A549 (cell line): ENCODE data around the gene GAREM1. TPM values are rescaled to one million over a fixed set of nuclear protein-coding genes. Genes with fewer than 3 reads are reported as not detected.

ENCODE experiments used
- ATAC-seq, 2 experiments: fragments of 200-7000 bp in 1 of 2; fragments of >200 bp in 1 of 2; cut with Nextera tagmentation in 1 of 2; cut with Tn5 transposase in 1 of 2; 3 replicates each; pipeline versions ENCODE4 v1.8.0 to v1.9.1; 2018 to 2020; ENCODE audit warnings: mild to moderate bottlenecking in 1 of 2, moderate library complexity in 1 of 2
- CTCF ChIA-PET: fragments of 300-600 bp; sonication (Branson Sonifier 250); formaldehyde crosslinking; extraction: SDS; loops from one replicate; lab custom pipeline; 2021; ENCODE audit warnings: antibody characterized with exemption, inconsistent platforms; lab: Yijun Ruan, JAX
- POLR2A ChIA-PET: fragments of 350-600 bp; formaldehyde crosslinking; extraction: SDS; loops from one replicate; lab custom pipeline; 2021; ENCODE audit warnings: antibody characterized with exemption, inconsistent platforms; lab: Yijun Ruan, JAX
- DNase-seq, 2 experiments: peaks; one replicate each; pipeline versions ENCODE4 v3.0.0 to v3.0.0-alpha.2; 2011 to 2016; ENCODE audit warnings: low read depth in 1 of 2, low spot score in 1 of 2
- FAIRE-seq: peaks from 2 replicates; lab custom pipeline; 2011; peaks lifted over from hg19 to GRCh38; lab: Jason Lieb, UNC
- H3K27ac ChIP-seq, 2 experiments: fragments of >200 bp; sonication (Bioruptor Twin); formaldehyde crosslinking; 3 replicates each; pipeline ENCODE4 v1.5.1; 2016 to 2017
- H3K4me1 ChIP-seq: fragments of >200 bp; sonication (Bioruptor Twin); formaldehyde crosslinking; 3 replicates; pipeline ENCODE4 v1.6.1; 2016
- H3K4me2 ChIP-seq: fragments of >200 bp; sonication (Bioruptor Twin); formaldehyde crosslinking; 3 replicates; pipeline ENCODE4 v1.6.1; 2016
- H3K4me3 ChIP-seq: fragments of >200 bp; sonication (Bioruptor Twin); formaldehyde crosslinking; 3 replicates; pipeline ENCODE4 v1.5.1; 2016
- H3K9me3 ChIP-seq: fragments of >200 bp; sonication (Bioruptor Twin); formaldehyde crosslinking; 3 replicates; pipeline ENCODE4 v1.6.1; 2016
- CBX8 ChIP-seq: fragments of 200-600 bp; sonication (generic); IDR thresholded peaks from 2 replicates; pipeline ENCODE4 v1.6.1; 2016
- CEBPB ChIP-seq, 2 experiments: fragments of >200 bp in 1 of 2; sonication (Bioruptor Twin) in 1 of 2; formaldehyde crosslinking in 1 of 2; IDR thresholded peaks; 2 replicates each; pipeline ENCODE4 v1.6.1; 2012 to 2016
- CHD2 ChIP-seq: fragments of 150-350 bp; IDR thresholded peaks from 2 replicates; pipeline ENCODE4 v1.6.1; 2014; ENCODE audit warnings: low read length; ENCODE audit not compliant: partially characterized antibody
- CHD4 ChIP-seq: fragments of 200-600 bp; sonication (generic); IDR thresholded peaks from 2 replicates; pipeline ENCODE4 v1.6.1; 2016; ENCODE audit warnings: antibody characterized with exemption, mild to moderate bottlenecking, borderline replicate concordance
- EP300 ChIP-seq, 2 experiments: fragments of >200 bp; sonication (Bioruptor Twin); formaldehyde crosslinking; IDR thresholded peaks; 2 replicates in 1 of 2; 3 replicates in 1 of 2; pipeline ENCODE4 v1.6.1; 2016 to 2017
- ESRRA ChIP-seq: fragments of 150-350 bp; IDR thresholded peaks from 2 replicates; pipeline ENCODE4 v1.6.1; 2014; ENCODE audit warnings: mild to moderate bottlenecking, low read length, borderline replicate concordance
- FOSB ChIP-seq: fragments of 250-450 bp; sonication (Bioruptor Pico); IDR thresholded peaks from 2 replicates; pipeline ENCODE4 v1.5.0; 2020; ENCODE audit warnings: mild to moderate bottlenecking, moderate library complexity
- FOXS1 ChIP-seq: fragments of 250-450 bp; sonication (Bioruptor Pico); IDR thresholded peaks from 2 replicates; pipeline ENCODE4 v1.5.0; 2020; ENCODE audit warnings: mild to moderate bottlenecking, moderate library complexity
- HEYL ChIP-seq: fragments of 250-450 bp; sonication (Bioruptor Pico); IDR thresholded peaks from 2 replicates; pipeline ENCODE4 v1.8.0; 2021; ENCODE audit warnings: mild to moderate bottlenecking, moderate library complexity
- JUN ChIP-seq, 2 experiments: fragments of >200 bp; sonication (Bioruptor Twin); formaldehyde crosslinking; IDR thresholded peaks; 2 replicates in 1 of 2; 3 replicates in 1 of 2; pipeline ENCODE4 v1.6.1; 2016 to 2017
- KDM5A ChIP-seq: fragments of 200-600 bp; sonication (generic); IDR thresholded peaks from 2 replicates; pipeline ENCODE4 v1.6.1; 2016; ENCODE audit warnings: antibody characterized with exemption, mild to moderate bottlenecking
- MYC ChIP-seq: IDR thresholded peaks from 2 replicates; pipeline ENCODE4 v1.6.1; 2012; ENCODE audit warnings: mild to moderate bottlenecking, inconsistent platforms, low read length, improper control_type of control experiment, borderline replicate concordance
- NPAS2 ChIP-seq: fragments of 250-450 bp; sonication (Bioruptor Pico); IDR thresholded peaks from 2 replicates; pipeline ENCODE4 v1.8.0; 2022; ENCODE audit warnings: mild to moderate bottlenecking, moderate library complexity, borderline replicate concordance
- PHF8 ChIP-seq: fragments of 200-600 bp; sonication (generic); IDR thresholded peaks from 2 replicates; pipeline ENCODE4 v1.6.1; 2016; ENCODE audit warnings: low read depth, mild to moderate bottlenecking, antibody characterized with exemption, moderate library complexity, borderline replicate concordance
- RAD21 ChIP-seq, 2 experiments: fragments of >200 bp in 1 of 2; sonication (Bioruptor Twin) in 1 of 2; formaldehyde crosslinking in 1 of 2; IDR thresholded peaks in 1 of 2; conservative IDR thresholded peaks in 1 of 2; 2 replicates in 1 of 2; 3 replicates in 1 of 2; pipeline ENCODE4 v1.6.1; 2012 to 2018; ENCODE audit warnings: inconsistent platforms in 1 of 2
- RARB ChIP-seq: fragments of 250-450 bp; sonication (Bioruptor Pico); IDR thresholded peaks from 2 replicates; pipeline ENCODE4 v1.8.0; 2021; ENCODE audit warnings: mild to moderate bottlenecking, moderate library complexity
- RCOR1 ChIP-seq: fragments of 150-350 bp; IDR thresholded peaks from 2 replicates; pipeline ENCODE4 v1.6.1; 2014; ENCODE audit warnings: antibody characterized with exemption, low read length, low read depth
- SREBF2 ChIP-seq: fragments of 450-650 bp; IDR thresholded peaks from 2 replicates; pipeline ENCODE4 v1.6.1; 2014; ENCODE audit warnings: mild to moderate bottlenecking, moderate library complexity
- TP53 ChIP-seq: fragments of 250-450 bp; sonication (Bioruptor Pico); IDR thresholded peaks from 2 replicates; pipeline ENCODE4 v1.5.0; 2021; ENCODE audit warnings: mild to moderate bottlenecking, moderate library complexity
- ZC3H11A ChIP-seq: fragments of 450-650 bp; IDR thresholded peaks from 2 replicates; pipeline ENCODE4 v1.6.1; 2014; ENCODE audit warnings: antibody characterized with exemption, mild to moderate bottlenecking
- ZFP36 ChIP-seq: fragments of 450-650 bp; IDR thresholded peaks from 2 replicates; pipeline ENCODE4 v1.6.1; 2014; ENCODE audit warnings: borderline replicate concordance; ENCODE audit not compliant: partially characterized antibody
- WGBS: methylation state at CpG from one replicate; pipeline ENCODE4 v1.1.6; 2017; ENCODE audit errors: missing lambda C conversion rate; 5-methylcytosine and 5-hydroxymethylcytosine counted together
- polyA plus RNA-seq, 4 experiments: library from polyadenylated mRNA; depleted of rRNA in 3 of 4; stranded (reverse); fragments of >200 nt; fragmentation: RNase III in 1 of 4; extraction: RNeasy Plus Mini Kit Qiagen cat#74134 plus additional on column Dnase treatment in 1 of 4; gene quantifications; 2 replicates in 3 of 4; 3 replicates in 1 of 4; pipeline ENCODE4 v1.2.3, GENCODE V29; 2011 to 2017
- TF ChIP-seq, protein P1 (sequence below): fragments of >200 bp; sonication (Bioruptor Twin); formaldehyde crosslinking; IDR thresholded peaks from 2 replicates; pipeline ENCODE4 v1.6.1; 2016
- TF ChIP-seq, protein P2 (sequence below): fragments of 250-450 bp; sonication (Bioruptor Pico); IDR thresholded peaks from 2 replicates; pipeline ENCODE4 v1.5.0; 2020; ENCODE audit warnings: low read depth, mild to moderate bottlenecking, moderate library complexity
- TF ChIP-seq, protein P3 (sequence below): fragments of 450-650 bp; IDR thresholded peaks from 2 replicates; pipeline ENCODE4 v1.6.1; 2014; ENCODE audit warnings: antibody characterized with exemption
- TF ChIP-seq, protein P4 (sequence below): fragments of >200 bp; sonication (Bioruptor Twin); formaldehyde crosslinking; IDR thresholded peaks from 3 replicates; pipeline ENCODE4 v1.5.1; 2016
- TF ChIP-seq, protein P5 (sequence below): fragments of 150-350 bp; IDR thresholded peaks from 2 replicates; pipeline ENCODE4 v1.6.1; 2014; ENCODE audit warnings: low read depth, mild to moderate bottlenecking, low read length

The GAREM1 gene
- polyA plus RNA-seq, 2 of the 4 experiments (the other 2 are of a cell fraction), result 1.3 to 5.0 TPM

DNA sequence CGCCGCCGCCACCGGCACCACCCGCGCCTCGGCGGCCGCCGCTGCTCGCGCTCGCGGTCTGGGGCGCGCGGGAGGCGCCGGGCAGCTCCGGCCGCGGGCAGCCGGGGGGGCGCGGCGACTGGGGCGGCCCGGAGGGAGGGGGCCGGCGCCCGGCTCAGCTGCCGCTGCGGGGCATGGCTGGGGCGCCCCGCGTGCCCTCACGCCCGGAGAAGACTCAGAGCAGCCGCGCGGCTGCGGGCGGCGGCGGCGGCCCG lies 295 bp downstream of the GAREM1 start:
- Histone ChIP-seq H3K4me3 (peak overlapping the region; percentile 89), H3K9me3 (no peaks in the 10 kb centered on the region), H3K4me2 (peak overlapping the region; percentile 71; the same call in 2 of the 3 replicates), H3K4me1 (peaks cover 15% of the 10 kb centered on the region; the same call in 1 of the 3 replicates), H3K27ac (peak overlapping the region; percentile 82 to 93)
- TF ChIP-seq TP53 (CRISPR knock-in tag), result no peak
- no peak for TF ChIP-seq RCOR1
- no peak for TF ChIP-seq PHF8
- no peak for TF ChIP-seq CBX8
- TF ChIP-seq RARB (CRISPR knock-in tag), result no peak
- TF ChIP-seq EP300 (IDR thresholded peaks at IDR 0.05), result no peak
- TF ChIP-seq ZC3H11A, result no peak
- no peak for TF ChIP-seq ZFP36
- TF ChIP-seq KDM5A, result no peak
- CTCF ChIA-PET, result interaction anchor here (0.6 to 8.4 kb wide), 38 partner anchors 9 to 404 kb away, joined by 3 to 89 read pairs (median 4); no protein-coding TSS in a partner anchor
- POLR2A ChIA-PET, result interaction anchor here (0.9 to 2.6 kb wide), 9 partner anchors 86 to 199 kb away, joined by 3 to 19 read pairs (median 4); no protein-coding TSS in a partner anchor
- DNase-seq, result no peak
- no CpG with 5 or more reads among the region's 47 CpGs for WGBS
- no peak for FAIRE-seq
- no peak; a peak in 1 of 6 replicates for ATAC-seq

DNA sequence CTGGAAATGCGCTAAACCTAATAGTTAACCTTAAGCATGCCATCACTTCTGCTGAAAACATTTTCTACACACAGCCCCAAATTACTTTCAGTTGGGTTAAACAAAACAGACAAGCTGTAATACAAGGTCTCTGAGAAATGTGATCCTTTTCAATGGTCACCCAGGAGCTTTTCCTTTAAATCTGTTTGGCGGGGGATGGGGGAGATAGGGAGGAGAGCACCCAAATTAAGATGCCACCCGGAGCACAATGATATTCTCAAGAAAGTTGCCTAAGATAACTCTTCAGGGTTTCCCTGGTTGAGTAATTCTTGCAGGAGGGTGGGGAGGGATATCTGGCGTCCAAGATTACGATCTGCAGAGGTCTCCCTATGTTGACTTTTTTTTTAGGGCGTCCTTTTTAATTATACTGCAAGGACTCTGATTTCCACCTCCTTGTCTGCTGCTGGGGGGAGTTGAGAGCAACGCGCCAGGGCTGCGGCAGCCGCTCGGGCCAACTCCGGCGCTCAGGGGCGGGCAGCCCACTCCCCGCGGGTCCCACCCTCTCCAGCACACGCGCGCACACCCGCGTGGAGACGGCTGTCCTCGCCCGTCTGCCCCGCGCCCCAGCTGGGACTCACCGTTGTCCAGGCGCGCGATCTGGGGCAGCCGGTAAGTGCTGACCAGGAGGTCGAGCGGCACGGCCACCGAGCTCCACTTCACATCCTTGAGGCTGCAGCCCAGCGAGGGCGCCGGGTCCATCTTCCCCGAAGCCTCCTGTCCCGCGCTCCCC lies 807 bp downstream of the GAREM1 start:
- 2% methylated on average over 13 of the region's 41 CpGs for WGBS
- peak; percentile 32 to 54 for ATAC-seq
- H3K4me2 ChIP-seq, result peak overlapping the region; percentile 71
- peaks cover 15% of the 10 kb centered on the region; the same call in 1 of the 3 replicates for H3K4me1 ChIP-seq
- CTCF ChIA-PET, result interaction anchor here (0.7 to 8.4 kb wide), 21 partner anchors 8 to 312 kb away, joined by 3 to 89 read pairs (median 4); no protein-coding TSS in a partner anchor
- no peak for FAIRE-seq
- no peaks in the 10 kb centered on the region for H3K9me3 ChIP-seq
- TF ChIP-seq TP53 (CRISPR knock-in tag) (no peak), NPAS2 (no peak), CEBPB (IDR thresholded peaks at IDR 0.05) (no peak), MYC (no peak), RARB (CRISPR knock-in tag) (no peak), PHF8 (no peak), RAD21 (conservative IDR thresholded peaks at IDR 0.05 in 1 of 2, IDR thresholded peaks at IDR 0.05 in 1 of 2) (no peak), SREBF2 (no peak)
- TF ChIP-seq, protein P1, sequence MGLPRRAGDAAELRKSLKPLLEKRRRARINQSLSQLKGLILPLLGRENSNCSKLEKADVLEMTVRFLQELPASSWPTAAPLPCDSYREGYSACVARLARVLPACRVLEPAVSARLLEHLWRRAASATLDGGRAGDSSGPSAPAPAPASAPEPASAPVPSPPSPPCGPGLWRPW, result no peak
- TF ChIP-seq, protein P2, sequence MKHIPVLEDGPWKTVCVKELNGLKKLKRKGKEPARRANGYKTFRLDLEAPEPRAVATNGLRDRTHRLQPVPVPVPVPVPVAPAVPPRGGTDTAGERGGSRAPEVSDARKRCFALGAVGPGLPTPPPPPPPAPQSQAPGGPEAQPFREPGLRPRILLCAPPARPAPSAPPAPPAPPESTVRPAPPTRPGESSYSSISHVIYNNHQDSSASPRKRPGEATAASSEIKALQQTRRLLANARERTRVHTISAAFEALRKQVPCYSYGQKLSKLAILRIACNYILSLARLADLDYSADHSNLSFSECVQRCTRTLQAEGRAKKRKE, result no peak
- TF ChIP-seq, protein P3, sequence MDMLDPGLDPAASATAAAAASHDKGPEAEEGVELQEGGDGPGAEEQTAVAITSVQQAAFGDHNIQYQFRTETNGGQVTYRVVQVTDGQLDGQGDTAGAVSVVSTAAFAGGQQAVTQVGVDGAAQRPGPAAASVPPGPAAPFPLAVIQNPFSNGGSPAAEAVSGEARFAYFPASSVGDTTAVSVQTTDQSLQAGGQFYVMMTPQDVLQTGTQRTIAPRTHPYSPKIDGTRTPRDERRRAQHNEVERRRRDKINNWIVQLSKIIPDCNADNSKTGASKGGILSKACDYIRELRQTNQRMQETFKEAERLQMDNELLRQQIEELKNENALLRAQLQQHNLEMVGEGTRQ, result no peak
- POLR2A ChIA-PET, result interaction anchor here (0.8 to 2.6 kb wide), 7 partner anchors 30 to 198 kb away, joined by 3 to 19 read pairs (median 7); no protein-coding TSS in a partner anchor
- peak overlapping the region; percentile 89 for H3K4me3 ChIP-seq
- DNase-seq, result peak; percentile 12 to 28
- peak overlapping the region; percentile 82 to 93 for H3K27ac ChIP-seq

DNA sequence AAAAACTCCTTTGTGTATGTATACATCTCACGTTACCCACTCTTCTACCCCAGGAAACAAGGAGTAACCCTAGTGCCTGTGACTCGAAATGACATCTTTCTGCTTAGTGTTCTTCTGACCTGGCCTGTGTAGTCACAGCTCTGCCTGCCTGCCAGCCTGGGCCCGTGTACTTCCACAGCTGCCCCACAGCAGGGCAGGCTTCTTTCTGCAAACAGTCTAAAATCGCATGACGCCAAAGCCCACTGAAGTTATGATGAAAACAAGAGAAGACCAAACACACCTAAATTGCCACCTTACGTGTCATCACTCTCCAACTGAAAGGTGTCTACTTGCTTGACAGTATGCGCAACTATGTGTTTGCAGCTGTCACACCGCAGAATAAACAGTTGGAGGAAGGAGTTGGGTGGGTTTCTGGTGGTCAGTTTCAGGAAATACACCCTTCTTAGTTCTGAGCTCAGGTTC lies 1.5 kb downstream of the GAREM1 start:
- WGBS, result 41% methylated on average over 8 of the region's 8 CpGs
- Histone ChIP-seq H3K27ac (peak overlapping the region in 1 of 2 experiments; percentile 93; a peak in 2 of 6 replicates), H3K4me1 (peaks cover 15% of the 10 kb centered on the region; the same call in 1 of the 3 replicates), H3K4me2 (peak overlapping the region; percentile 71), H3K9me3 (no peaks in the 10 kb centered on the region), H3K4me3 (peak overlapping the region; percentile 89; the same call in 2 of the 3 replicates)
- FAIRE-seq (no peak), ATAC-seq (peak; percentile 33 to 58; a peak in 3 of 6 replicates), DNase-seq (peak; percentile 12 to 42)
- POLR2A ChIA-PET, result interaction anchor here (0.8 to 2.6 kb wide), 2 partner anchors 29 to 197 kb away, joined by 3 to 10 read pairs; no protein-coding TSS in a partner anchor
- CTCF ChIA-PET, result interaction anchor here (0.9 to 8.4 kb wide), 4 partner anchors 180 to 311 kb away, joined by 3 to 89 read pairs (median 4); no protein-coding TSS in a partner anchor
- TF ChIP-seq, protein P3, result no peak
- TF ChIP-seq CHD2 (no peak), FOXS1 (CRISPR knock-in tag) (no peak), ESRRA (no peak), HEYL (CRISPR knock-in tag) (no peak), JUN (IDR thresholded peaks at IDR 0.05) (no peak), CHD4 (no peak), SREBF2 (no peak), FOSB (CRISPR knock-in tag) (no peak)
- TF ChIP-seq, protein P4, sequence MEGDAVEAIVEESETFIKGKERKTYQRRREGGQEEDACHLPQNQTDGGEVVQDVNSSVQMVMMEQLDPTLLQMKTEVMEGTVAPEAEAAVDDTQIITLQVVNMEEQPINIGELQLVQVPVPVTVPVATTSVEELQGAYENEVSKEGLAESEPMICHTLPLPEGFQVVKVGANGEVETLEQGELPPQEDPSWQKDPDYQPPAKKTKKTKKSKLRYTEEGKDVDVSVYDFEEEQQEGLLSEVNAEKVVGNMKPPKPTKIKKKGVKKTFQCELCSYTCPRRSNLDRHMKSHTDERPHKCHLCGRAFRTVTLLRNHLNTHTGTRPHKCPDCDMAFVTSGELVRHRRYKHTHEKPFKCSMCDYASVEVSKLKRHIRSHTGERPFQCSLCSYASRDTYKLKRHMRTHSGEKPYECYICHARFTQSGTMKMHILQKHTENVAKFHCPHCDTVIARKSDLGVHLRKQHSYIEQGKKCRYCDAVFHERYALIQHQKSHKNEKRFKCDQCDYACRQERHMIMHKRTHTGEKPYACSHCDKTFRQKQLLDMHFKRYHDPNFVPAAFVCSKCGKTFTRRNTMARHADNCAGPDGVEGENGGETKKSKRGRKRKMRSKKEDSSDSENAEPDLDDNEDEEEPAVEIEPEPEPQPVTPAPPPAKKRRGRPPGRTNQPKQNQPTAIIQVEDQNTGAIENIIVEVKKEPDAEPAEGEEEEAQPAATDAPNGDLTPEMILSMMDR, result no peak
- TF ChIP-seq, protein P5, sequence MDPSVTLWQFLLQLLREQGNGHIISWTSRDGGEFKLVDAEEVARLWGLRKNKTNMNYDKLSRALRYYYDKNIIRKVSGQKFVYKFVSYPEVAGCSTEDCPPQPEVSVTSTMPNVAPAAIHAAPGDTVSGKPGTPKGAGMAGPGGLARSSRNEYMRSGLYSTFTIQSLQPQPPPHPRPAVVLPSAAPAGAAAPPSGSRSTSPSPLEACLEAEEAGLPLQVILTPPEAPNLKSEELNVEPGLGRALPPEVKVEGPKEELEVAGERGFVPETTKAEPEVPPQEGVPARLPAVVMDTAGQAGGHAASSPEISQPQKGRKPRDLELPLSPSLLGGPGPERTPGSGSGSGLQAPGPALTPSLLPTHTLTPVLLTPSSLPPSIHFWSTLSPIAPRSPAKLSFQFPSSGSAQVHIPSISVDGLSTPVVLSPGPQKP, result no peak
